HepG2 (cell line): Measurements from ENCODE around the gene RAG2. TPM values are rescaled to one million over a fixed set of nuclear protein-coding genes. Genes with fewer than 3 reads are reported as not detected.

Experiments used
- ATAC-seq: fragments of 200-7000 bp; cut with Tn5 transposase; 3 replicates; pipeline ENCODE4 v1.9.1; 2020; ENCODE audit warnings: mild to moderate bottlenecking, moderate library complexity
- BruUV-seq: library from RNA; stranded (reverse); fragments of 400-500 nt; replicated peaks from 2 replicates; lab custom pipeline; 2021; lab: Mats Ljungman, UMichigan
- CTCF ChIA-PET: fragments of 300-600 bp; formaldehyde crosslinking; extraction: SDS; loops from one replicate; lab custom pipeline; 2021; ENCODE audit warnings: low total read pairs, inconsistent platforms, low intra/inter-chr PET ratio; lab: Yijun Ruan, JAX
- POLR2A ChIA-PET: fragments of 350-600 bp; sonication (Branson Sonifier 250); formaldehyde crosslinking; loops from one replicate; lab custom pipeline; 2020; ENCODE audit warnings: antibody characterized with exemption, inconsistent platforms; lab: Yijun Ruan, JAX
- DNase-seq: peaks from one replicate; pipeline ENCODE4 v3.0.0-alpha.2; 2015; ENCODE audit warnings: low spot score
- FAIRE-seq: peaks from 3 replicates; lab custom pipeline; 2011; peaks lifted over from hg19 to GRCh38; lab: Jason Lieb, UNC
- H2AFZ ChIP-seq: one replicate; pipeline ENCODE4 v1.6.1; 2011; ENCODE audit warnings: low read length, inconsistent platforms
- H3K27ac ChIP-seq: fragments of 300-600 bp; 3 replicates; pipeline ENCODE4 v1.8.0; 2011; ENCODE audit warnings: mixed run types, mild to moderate bottlenecking, mixed read lengths, low read length, inconsistent platforms; ENCODE audit not compliant: insufficient read depth; ENCODE audit errors: extremely low read length
- H3K27me3 ChIP-seq, 2 experiments: fragments of 200-600 bp in 1 of 2; 2 replicates in 1 of 2; 3 replicates in 1 of 2; pipeline versions ENCODE4 v1.6.0 to v1.8.0; 2011; ENCODE audit warnings: low read length in 2 of 2, mild to moderate bottlenecking in 2 of 2, moderate library complexity in 2 of 2, inconsistent platforms in 1 of 2; ENCODE audit not compliant: insufficient read depth in 2 of 2, control insufficient read depth in 1 of 2
- H3K36me3 ChIP-seq, 2 experiments: fragments of 200-600 bp in 1 of 2; replicated peaks in 1 of 2; 2 replicates in 1 of 2; 3 replicates in 1 of 2; pipeline versions ENCODE4 v1.5.1 to v1.8.0; 2011; ENCODE audit warnings: low read length in 2 of 2, inconsistent platforms in 1 of 2; ENCODE audit not compliant: insufficient read depth in 2 of 2, control insufficient read depth in 1 of 2
- H3K4me1 ChIP-seq: 2 replicates; pipeline ENCODE4 v1.5.1; 2012; ENCODE audit warnings: low read length, inconsistent platforms; ENCODE audit not compliant: insufficient read depth
- H3K4me2 ChIP-seq: 2 replicates; pipeline ENCODE4 v1.6.0; 2011; ENCODE audit warnings: low read depth, low read length, inconsistent platforms
- H3K4me3 ChIP-seq, 3 experiments: fragments of 200-600 bp in 1 of 3; sonication (generic), shearing (Covaris generic) in 1 of 3; replicated peaks in 1 of 3; 2 replicates each; pipeline ENCODE4 v1.5.1; 2011 to 2016; ENCODE audit warnings: low read length in 3 of 3, inconsistent platforms in 2 of 3, low read depth in 2 of 3, mild to moderate bottlenecking in 2 of 3, control low read depth in 1 of 3, mixed read lengths in 1 of 3; ENCODE audit not compliant: insufficient read depth in 1 of 3
- H3K79me2 ChIP-seq: one replicate; pipeline ENCODE4 v1.6.1; 2011; ENCODE audit warnings: low read length, inconsistent platforms; ENCODE audit not compliant: insufficient read depth
- H3K9ac ChIP-seq: 2 replicates; pipeline ENCODE4 v1.6.0; 2011; ENCODE audit warnings: mild to moderate bottlenecking, low read depth, low read length, inconsistent platforms; ENCODE audit not compliant: insufficient read depth
- H3K9me3 ChIP-seq: 2 replicates; pipeline ENCODE4 v1.5.1; 2012; ENCODE audit warnings: mild to moderate bottlenecking, low read length
- H4K20me1 ChIP-seq: 2 replicates; pipeline ENCODE4 v1.6.0; 2011; ENCODE audit warnings: inconsistent platforms, mild to moderate bottlenecking, low read length, moderate library complexity; ENCODE audit not compliant: insufficient read depth
- ATF2 ChIP-seq: sonication (generic); formaldehyde crosslinking; IDR thresholded peaks from 2 replicates; pipeline ENCODE4 v1.4.0; 2020; ENCODE audit warnings: missing genetic modification reagents
- CBX1 ChIP-seq: IDR thresholded peaks from one replicate; pipeline ENCODE4 v1.6.1; 2016; ENCODE audit warnings: antibody characterized with exemption, low read depth
- EED ChIP-seq: sonication (generic); formaldehyde crosslinking; IDR thresholded peaks from 2 replicates; pipeline ENCODE4 v1.5.0; 2020; ENCODE audit warnings: mild to moderate bottlenecking, missing genetic modification reagents
- EZH2 ChIP-seq: conservative IDR thresholded peaks from 2 replicates; pipeline ENCODE4 v1.6.1; 2012; ENCODE audit warnings: mild to moderate bottlenecking, low read depth, low read length, moderate library complexity
- GABPB1 ChIP-seq: IDR thresholded peaks from 2 replicates; pipeline ENCODE4 v1.6.1; 2016; ENCODE audit warnings: mild to moderate bottlenecking, missing genetic modification reagents, moderate library complexity, missing compliant biosample characterization
- HNRNPH1 ChIP-seq: fragments of 200-400 bp; formaldehyde crosslinking; optimal IDR thresholded peaks from 2 replicates; pipeline ENCODE3; 2017; ENCODE audit warnings: mild to moderate bottlenecking, low read depth, low read length
- NAIF1 ChIP-seq: sonication (generic); formaldehyde crosslinking; IDR thresholded peaks from 2 replicates; pipeline ENCODE4 v1.5.0; 2020; ENCODE audit warnings: mild to moderate bottlenecking, missing genetic modification reagents, borderline replicate concordance
- PHF20 ChIP-seq: sonication (generic); formaldehyde crosslinking; IDR thresholded peaks from 2 replicates; pipeline ENCODE4 v1.5.0; 2020; ENCODE audit warnings: mild to moderate bottlenecking, missing genetic modification reagents
- PRDM4 ChIP-seq: sonication (generic); formaldehyde crosslinking; IDR thresholded peaks from 2 replicates; pipeline ENCODE4 v1.9.0; 2021; ENCODE audit warnings: missing genetic modification reagents, borderline replicate concordance
- SP140L ChIP-seq: sonication (generic); formaldehyde crosslinking; IDR thresholded peaks from 2 replicates; pipeline ENCODE4 v1.4.0; 2020; ENCODE audit warnings: missing genetic modification reagents, borderline replicate concordance
- THAP11 ChIP-seq: IDR thresholded peaks from 2 replicates; pipeline ENCODE4 v1.6.1; 2016; ENCODE audit warnings: missing biosample characterization, missing genetic modification reagents
- TOE1 ChIP-seq: sonication (generic); formaldehyde crosslinking; IDR thresholded peaks from 2 replicates; pipeline ENCODE4 v1.4.0; 2020; ENCODE audit warnings: mild to moderate bottlenecking, missing genetic modification reagents
- TRIM24 ChIP-seq: sonication (generic); formaldehyde crosslinking; IDR thresholded peaks from 2 replicates; pipeline ENCODE4 v1.8.0; 2022; ENCODE audit warnings: mild to moderate bottlenecking, missing genetic modification reagents
- YEATS4 ChIP-seq: sonication (generic); formaldehyde crosslinking; IDR thresholded peaks from 2 replicates; pipeline ENCODE4 v1.4.0; 2020; ENCODE audit warnings: missing genetic modification reagents, borderline replicate concordance
- ZEB1 ChIP-seq: IDR thresholded peaks from 2 replicates; pipeline ENCODE4 v1.6.1; 2012; ENCODE audit warnings: mild to moderate bottlenecking, low read depth, inconsistent platforms; ENCODE audit not compliant: insufficient replicate concordance
- ZNF704 ChIP-seq: sonication (generic); formaldehyde crosslinking; IDR thresholded peaks from 2 replicates; pipeline ENCODE4 v1.8.1; 2023; ENCODE audit warnings: mild to moderate bottlenecking, inconsistent platforms, moderate library complexity, missing genetic modification reagents, borderline replicate concordance
- ZNF800 ChIP-seq: sonication (generic); formaldehyde crosslinking; IDR thresholded peaks from 2 replicates; pipeline ENCODE4 v1.4.0; 2020; ENCODE audit warnings: missing genetic modification reagents
- WGBS: methylation state at CpG from one replicate; pipeline ENCODE4 v1.1.6; 2017; ENCODE audit warnings: low lambda C conversion rate; 5-methylcytosine and 5-hydroxymethylcytosine counted together
- in situ Hi-C: cut with HindIII; loops from 2 replicates; pipeline ENCODE4 v1.10.0; 2017; ENCODE audit warnings: low pct_unique_long_range_greater_than_20kb; ENCODE audit not compliant: extremely low pct_ligation_motif_present
- intact Hi-C: fragments of 100-400 bp; cut with micrococcal nuclease; formaldehyde crosslinking; loops from one replicate; pipeline ENCODE4 v1.10.0; 2022; ENCODE audit not compliant: unreplicated experiment
- polyA plus RNA-seq, 8 experiments: library from polyadenylated mRNA; depleted of rRNA in 3 of 8; stranded (reverse) in 7 of 8; unstranded in 1 of 8; fragments of >200 nt; fragmentation: Illumina TruSeq in 4 of 8; extraction: Trizol in 4 of 8; gene quantifications; 2 replicates each; pipeline versions ENCODE4 v1.2.1 to v1.2.3, GENCODE V29; 2011 to 2016; ENCODE audit warnings: low read depth in 4 of 8, missing spikeins in 1 of 8, mixed read lengths in 1 of 8; ENCODE audit not compliant: insufficient read depth in 1 of 8
- total RNA-seq, 5 experiments: library from RNA; depleted of rRNA; stranded (reverse); fragments of >200 nt; fragmentation: Illumina TruSeq; extraction: Trizol; gene quantifications; 2 replicates each; pipeline ENCODE4 v1.2.3, GENCODE V29; 2016; ENCODE audit warnings: low read depth in 1 of 5

The RAG2 gene
- total and polyA plus RNA-seq, 2 of the 13 experiments (the other 11 are each of a cell fraction or from before 2014, with no cell fraction given), result not detected

- Histone ChIP-seq H3K9me3 (no peaks in the 10 kb centered on the region), H3K9ac (peak within 1 kb of the TSS; percentile 67), H3K79me2 (no peaks in the 10 kb centered on the region), H3K36me3 (no peaks in the 10 kb centered on the region), H3K4me3 (peak within 1 kb of the TSS; percentile 68 to 85 (median 84)), H3K27ac (peak within 1 kb of the TSS; percentile 61), H2AFZ (peak within 1 kb of the TSS; percentile 99), H3K4me1 (peaks cover 14% of the 10 kb centered on the region; the same call in 1 of the 2 replicates), H4K20me1 (no peaks in the 10 kb centered on the region), H3K27me3 (peaks cover 0 to 3% of the 10 kb centered on the region in 2 experiments; a peak in 1 of 5 replicates), H3K4me2 (peak within 1 kb of the TSS; percentile 73)
- 2% methylated on average over 20 of the region's 29 CpGs for WGBS
- FAIRE-seq (peak; percentile 92), DNase-seq (peak; percentile 90), ATAC-seq (peak; percentile 99)
- intact Hi-C loops (no loop called here), in situ Hi-C loops (no loop called here)
- POLR2A ChIA-PET, result interaction anchor here (1.0 kb wide), 1 partner anchor 85 kb away, joined by 4 read pairs; the partner anchor contains the start of gene TRAF6
- TSS peak; percentile 76 for BruUV-seq
- CTCF ChIA-PET, result no interaction called here
- TF ChIP-seq TOE1, result peak; percentile 79; the same call in 1 of the 2 replicates
- TF ChIP-seq HNRNPH1, result no peak
- peak; percentile 100 for TF ChIP-seq THAP11 (CRISPR knock-in tag)
- TF ChIP-seq EED (CRISPR knock-in tag), result peak; percentile 48; the same call in 1 of the 2 replicates
- TF ChIP-seq TRIM24 (CRISPR knock-in tag), result no peak
- 0 out of 2 replicates have a peak, but pooled peaks have one; percentile 18 for TF ChIP-seq ZNF800
- TF ChIP-seq YEATS4, result peak; percentile 89
- TF ChIP-seq PHF20 (CRISPR knock-in tag), result peak; percentile 87
- TF ChIP-seq CBX1, result peak; percentile 100
- TF ChIP-seq ZEB1, result peak; percentile 80
- no peak for TF ChIP-seq PRDM4 (CRISPR knock-in tag)
- peak; percentile 67; the same call in 1 of the 2 replicates for TF ChIP-seq SP140L
- no peak for TF ChIP-seq EZH2
- peak; percentile 90 for TF ChIP-seq GABPB1
- TF ChIP-seq NAIF1 (CRISPR knock-in tag), result peak; percentile 89; the same call in 1 of the 2 replicates
- peak; percentile 73 for TF ChIP-seq ATF2
- no peak for TF ChIP-seq ZNF704 (CRISPR knock-in tag)
Observed at GRCh38 chr11:36594316-36594989, 3.6 kb downstream of the RAG2 start, which contains the start of gene IFTAP. TSS of gene IFTAP (plus strand) at chr11:36594502. CDS start at chr11:36610104, 15,602 bp downstream.
